CD4-positive, alpha-beta T cell treated with Interleukin-2 at 100 ng/mL for 4 hours (primary cell): ENCODE data around the gene SMOC2.
"Not testable (repeated sequence)": the region's sequence is repeated elsewhere in the genome, so short reads cannot be mapped to it uniquely, and the experiment has no call there.

Source experiments
- DNase-seq: peaks from one replicate; pipeline ENCODE4 v3.0.0-alpha.2; 2020; ENCODE audit warnings: low spot score

The SMOC2 gene

GRCh38 chr6:168655462-168656152, 214.6 kb downstream of the SMOC2 start:
- no peak for DNase-seq

GRCh38 chr6:168658059-168658458, 217.1 kb downstream of the SMOC2 start:
- no peak for DNase-seq

GRCh38 chr6:168660400-168660945, 219.5 kb downstream of the SMOC2 start:
- no peak for DNase-seq

GRCh38 chr6:168662301-168662936, 221.4 kb downstream of the SMOC2 start:
- DNase-seq, result no peak

GRCh38 chr6:168663041-168663440, 222.1 kb downstream of the SMOC2 start:
- DNase-seq, result no peak

- DNase-seq, result no peak
These were observed 224.0 kb downstream of the SMOC2 start for GRCh38 chr6:168664956-168665355.

GRCh38 chr6:168666170-168666569, 225.2 kb downstream of the SMOC2 start:
- no peak for DNase-seq

GRCh38 chr6:168666699-168667427, 225.9 kb downstream of the SMOC2 start:
- DNase-seq, result no peak

- DNase-seq, result no peak
These were observed 226.4 kb downstream of the SMOC2 start for GRCh38 chr6:168667428-168667805.

GRCh38 chr6:168670401-168670985, 229.5 kb downstream of the SMOC2 start:
- DNase-seq, result no peak

GRCh38 chr6:168671028-168671862, 230.3 kb downstream of the SMOC2 start:
- no peak for DNase-seq

GRCh38 chr6:168671863-168672546, 231.0 kb downstream of the SMOC2 start:
- DNase-seq, result no peak

GRCh38 chr6:168674595-168674994, 233.6 kb downstream of the SMOC2 start:
- DNase-seq, result no peak

GRCh38 chr6:168675375-168675774, 234.4 kb downstream of the SMOC2 start:
- DNase-seq, result no peak

- no peak for DNase-seq
These were observed 235.1 kb downstream of the SMOC2 start for GRCh38 chr6:168675933-168676551.

- DNase-seq, result no peak
These were observed 235.8 kb downstream of the SMOC2 start for GRCh38 chr6:168676552-168677322.

- DNase-seq, result not testable (repeated sequence)
These were observed 236.4 kb downstream of the SMOC2 start for GRCh38 chr6:168677323-168677781.

- DNase-seq, result no peak
These were observed 237.1 kb downstream of the SMOC2 start for GRCh38 chr6:168678077-168678476.

GRCh38 chr6:168678588-168678987, 237.6 kb downstream of the SMOC2 start:
- no peak for DNase-seq

GRCh38 chr6:168681748-168682147, 240.8 kb downstream of the SMOC2 start:
- no peak for DNase-seq
